Mesenchymal stem cell (in vitro differentiated cells and primary cell): Measurements from ENCODE around the gene PLK3.
"Not testable (repeated sequence)": the region's sequence is repeated elsewhere in the genome, so short reads cannot be mapped to it uniquely, and the experiment has no call there.

Source experiments
- DNase-seq: peaks from one replicate; pipeline ENCODE4 v3.0.0-alpha.2; 2013
- H2AFZ ChIP-seq: one replicate; pipeline ENCODE4 v1.6.1; 2013; ENCODE audit warnings: low read depth, mild to moderate bottlenecking, control low read depth, inconsistent platforms, low read length, moderate library complexity
- H2AK5ac ChIP-seq: 2 replicates; pipeline ENCODE4 v1.6.1; 2013; ENCODE audit warnings: low read length, moderate library complexity, mild to moderate bottlenecking, inconsistent platforms; ENCODE audit not compliant: severe bottlenecking
- H2BK120ac ChIP-seq: one replicate; pipeline ENCODE4 v1.6.1; 2013; ENCODE audit warnings: low read depth, mild to moderate bottlenecking, inconsistent platforms, low read length, moderate library complexity
- H2BK12ac ChIP-seq, 2 experiments: one replicate each; pipeline ENCODE4 v1.6.1; 2013; ENCODE audit warnings: inconsistent platforms in 2 of 2, low read length in 2 of 2, mild to moderate bottlenecking in 2 of 2, moderate library complexity in 2 of 2, control low read depth in 1 of 2
- H2BK15ac ChIP-seq: one replicate; pipeline ENCODE4 v1.6.1; 2013; ENCODE audit warnings: mild to moderate bottlenecking, low read depth, inconsistent platforms; ENCODE audit not compliant: poor library complexity, severe bottlenecking
- H2BK5ac ChIP-seq: 2 replicates; pipeline ENCODE4 v1.6.1; 2013; ENCODE audit warnings: low read depth, mild to moderate bottlenecking, low read length, control low read depth, inconsistent platforms; ENCODE audit not compliant: poor library complexity, severe bottlenecking
- H3K14ac ChIP-seq, 2 experiments: one replicate each; pipeline ENCODE4 v1.6.1; 2013; ENCODE audit warnings: inconsistent platforms in 2 of 2, low read length in 2 of 2, control low read depth in 1 of 2, mild to moderate bottlenecking in 1 of 2, moderate library complexity in 1 of 2
- H3K18ac ChIP-seq, 2 experiments: one replicate each; pipeline ENCODE4 v1.6.1; 2013; ENCODE audit warnings: inconsistent platforms in 2 of 2, low read length in 2 of 2, control low read depth in 1 of 2, low read depth in 1 of 2, mild to moderate bottlenecking in 1 of 2
- H3K23ac ChIP-seq, 2 experiments: one replicate each; pipeline ENCODE4 v1.6.1; 2013; ENCODE audit warnings: inconsistent platforms in 2 of 2, low read length in 2 of 2, mild to moderate bottlenecking in 2 of 2, moderate library complexity in 2 of 2, control low read depth in 1 of 2
- H3K27ac ChIP-seq: 2 replicates; pipeline ENCODE4 v1.5.1; 2013; ENCODE audit warnings: mild to moderate bottlenecking, moderate library complexity, low read length, control low read depth, inconsistent platforms; ENCODE audit not compliant: poor library complexity, severe bottlenecking
- H3K27me3 ChIP-seq, 2 experiments: 2 replicates each; pipeline versions ENCODE4 v1.6.1 to v1.7.0; 2013; ENCODE audit warnings: low read length in 2 of 2, mild to moderate bottlenecking in 2 of 2, moderate library complexity in 2 of 2, control low read depth in 1 of 2, inconsistent platforms in 1 of 2; ENCODE audit not compliant: control insufficient read depth in 1 of 2, insufficient read depth in 1 of 2
- H3K36me3 ChIP-seq, 2 experiments: 2 replicates each; pipeline versions ENCODE4 v1.6.1 to v1.7.0; 2013; ENCODE audit warnings: low read length in 2 of 2, control low read depth in 1 of 2, inconsistent platforms in 1 of 2, low read depth in 1 of 2, mild to moderate bottlenecking in 1 of 2; ENCODE audit not compliant: insufficient read depth in 2 of 2, control insufficient read depth in 1 of 2
- H3K4ac ChIP-seq, 2 experiments: one replicate each; pipeline ENCODE4 v1.6.1; 2013; ENCODE audit warnings: inconsistent platforms in 2 of 2, low read length in 2 of 2, mild to moderate bottlenecking in 2 of 2, moderate library complexity in 2 of 2, control low read depth in 1 of 2, low read depth in 1 of 2
- H3K4me1 ChIP-seq: 2 replicates; pipeline ENCODE4 v1.6.1; 2013; ENCODE audit warnings: low read depth, low read length, control low read depth; ENCODE audit not compliant: control insufficient read depth, insufficient read depth
- H3K4me2 ChIP-seq: 2 replicates; pipeline ENCODE4 v1.6.1; 2013; ENCODE audit warnings: low read length, mild to moderate bottlenecking, inconsistent platforms; ENCODE audit not compliant: poor library complexity, severe bottlenecking
- H3K4me3 ChIP-seq, 2 experiments: 2 replicates each; pipeline versions ENCODE4 v1.5.1 to v1.7.0; 2013; ENCODE audit warnings: low read length in 2 of 2, mild to moderate bottlenecking in 2 of 2, control low read depth in 1 of 2, low read depth in 1 of 2; ENCODE audit not compliant: insufficient read depth in 1 of 2
- H3K79me1 ChIP-seq: replicated peaks from 2 replicates; pipeline ENCODE4 v1.6.1; 2013; ENCODE audit warnings: mild to moderate bottlenecking, control low read depth, low read length, inconsistent platforms; ENCODE audit not compliant: poor library complexity, severe bottlenecking
- H3K9ac ChIP-seq: 2 replicates; pipeline ENCODE4 v1.7.0; 2013; ENCODE audit warnings: mild to moderate bottlenecking, low read length, moderate library complexity
- H3K9me3 ChIP-seq: 2 replicates; pipeline ENCODE4 v1.7.0; 2013; ENCODE audit warnings: mild to moderate bottlenecking, low read length; ENCODE audit not compliant: control insufficient read depth
- H4K8ac ChIP-seq: one replicate; pipeline ENCODE4 v1.6.1; 2013; ENCODE audit warnings: inconsistent platforms, mild to moderate bottlenecking, low read length, moderate library complexity
- H4K91ac ChIP-seq: one replicate; pipeline ENCODE4 v1.6.1; 2013; ENCODE audit warnings: mild to moderate bottlenecking, low read length, inconsistent platforms
- WGBS: methylation state at CpG from one replicate; pipeline ENCODE4 v1.1.7; 2013; ENCODE audit warnings: mixed read lengths; 5-methylcytosine and 5-hydroxymethylcytosine counted together

PLK3 gene

DNA sequence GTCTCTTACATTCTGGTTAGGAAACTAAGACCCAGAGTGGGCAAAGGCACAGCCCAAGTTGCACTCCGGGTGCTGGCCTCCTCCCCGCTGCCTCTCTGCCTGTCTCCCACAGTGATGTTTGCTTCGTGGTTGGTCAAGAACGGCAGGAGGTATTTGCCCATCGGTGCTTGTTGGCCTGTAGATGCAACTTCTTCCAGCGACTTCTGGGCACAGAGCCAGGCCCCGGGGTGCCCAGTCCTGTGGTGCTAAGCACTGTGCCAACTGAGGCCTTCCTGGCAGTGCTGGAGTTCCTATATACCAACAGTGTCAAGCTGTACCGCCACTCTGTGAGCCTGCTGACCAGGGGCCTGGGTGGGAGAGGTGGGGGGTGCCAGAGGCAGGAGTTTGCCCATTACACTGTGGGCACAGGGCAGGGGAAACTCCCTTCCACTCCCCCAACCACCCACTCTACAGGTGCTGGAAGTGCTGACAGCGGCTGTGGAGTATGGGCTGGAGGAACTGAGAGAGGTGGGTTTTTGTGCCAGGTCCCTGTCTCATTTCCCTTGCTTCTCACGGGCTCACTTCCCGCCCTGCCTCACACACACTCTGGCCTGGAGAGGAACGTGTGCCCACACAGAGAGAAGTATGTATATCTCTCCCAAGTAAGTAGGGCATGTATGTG lies 10.1 kb downstream of the PLK3 start:
- 87% methylated on average over 11 of the region's 12 CpGs for WGBS
- Histone ChIP-seq H3K4me2 (peak overlapping the region; percentile 38), H3K27me3 (no peaks in the 10 kb centered on the region), H3K14ac (peak overlapping the region in 1 of 2 experiments; percentile 85), H3K9ac (peak overlapping the region; percentile 97), H2AFZ (no peak overlapping the region), H3K79me1 (peaks cover 9% of the 10 kb centered on the region), H3K4ac (peak overlapping the region; percentile 90 to 99), H3K4me1 (peaks cover 71% of the 10 kb centered on the region), H3K36me3 (peaks cover 37 to 46% of the 10 kb centered on the region in 2 experiments), H3K4me3 (peak overlapping the region; percentile 35 to 75), H2BK12ac (peak overlapping the region; percentile 88 to 98), H3K9me3 (no peaks in the 10 kb centered on the region), H4K8ac (peak overlapping the region; percentile 86), H3K27ac (peak overlapping the region; percentile 100), H3K18ac (peak overlapping the region; percentile 91 to 100), H2BK5ac (no peak overlapping the region), H2BK120ac (peak overlapping the region; percentile 75), H2AK5ac (peak overlapping the region; percentile 93), H3K23ac (peak overlapping the region in 1 of 2 experiments; percentile 63), H4K91ac (peak overlapping the region; percentile 100), H2BK15ac (peak overlapping the region; percentile 95)
- DNase-seq: peak; percentile 40

- H3K4me3 ChIP-seq: peak overlapping the region in 1 of 2 experiments; percentile 75
- H3K27me3 ChIP-seq, H2BK120ac ChIP-seq, H2AFZ ChIP-seq, H2BK15ac ChIP-seq, H3K9me3 ChIP-seq, H2BK5ac ChIP-seq, H3K23ac ChIP-seq, H3K79me1 ChIP-seq, DNase-seq: not testable (repeated sequence)
- H3K18ac ChIP-seq: peak overlapping the region; percentile 91 to 100
- peak overlapping the region; percentile 97 for H3K9ac ChIP-seq
- 97% methylated on average over 4 of the region's 4 CpGs for WGBS
- peak overlapping the region; percentile 93 for H2AK5ac ChIP-seq
- H3K4ac ChIP-seq: peak overlapping the region; percentile 90 to 99
- H3K36me3 ChIP-seq: peaks cover 37 to 41% of the 10 kb centered on the region in 2 experiments
- peak overlapping the region; percentile 56 for H4K8ac ChIP-seq
- peak overlapping the region; percentile 88 to 98 for H2BK12ac ChIP-seq
- H4K91ac ChIP-seq: peak overlapping the region; percentile 100
- peaks cover 71% of the 10 kb centered on the region for H3K4me1 ChIP-seq
- peak overlapping the region; percentile 23 for H3K4me2 ChIP-seq
- H3K27ac ChIP-seq: peak overlapping the region; percentile 100
- peak overlapping the region in 1 of 2 experiments; percentile 85 for H3K14ac ChIP-seq
Observed at GRCh38 chr1:44810762-44811105, 10.6 kb downstream of the PLK3 start.

DNA sequence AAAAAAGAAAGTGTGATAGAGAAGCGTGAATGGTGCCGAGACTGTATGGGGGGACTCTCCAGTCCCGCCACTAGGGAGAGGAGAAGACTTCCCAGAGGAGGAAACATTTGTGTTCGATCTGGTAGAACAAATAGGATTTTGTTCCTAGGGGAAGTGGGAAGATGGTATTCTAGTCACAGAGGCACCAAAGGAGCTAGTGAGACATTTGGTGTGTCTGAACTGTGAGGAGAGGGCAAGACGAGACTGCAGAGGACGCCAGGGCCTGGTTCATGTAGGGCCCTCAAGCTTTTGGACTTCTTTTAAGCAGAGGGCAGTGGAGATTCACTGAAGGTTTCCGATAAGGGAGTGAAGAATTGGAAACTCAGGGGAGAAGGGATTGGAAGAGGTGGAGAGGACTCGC lies 11.1 kb downstream of the PLK3 start:
- no peak overlapping the region for H2BK15ac ChIP-seq
- H3K79me1 ChIP-seq: peaks cover 7% of the 10 kb centered on the region
- H3K36me3 ChIP-seq: peaks cover 36% of the 10 kb centered on the region in 2 experiments
- peaks cover 67% of the 10 kb centered on the region for H3K4me1 ChIP-seq
- WGBS: 81% methylated on average over 8 of the region's 8 CpGs
- peak overlapping the region; percentile 88 to 92 for H3K18ac ChIP-seq
- peak overlapping the region; percentile 97 for H3K9ac ChIP-seq
- H3K14ac ChIP-seq: peak overlapping the region in 1 of 2 experiments; percentile 1
- peak; percentile 61 for DNase-seq
- no peak overlapping the region for H3K4me2 ChIP-seq
- H3K4ac ChIP-seq: peak overlapping the region; percentile 22 to 88
- H2BK120ac ChIP-seq: peak overlapping the region; percentile 54
- peak overlapping the region; percentile 75 for H3K27ac ChIP-seq
- no peaks in the 10 kb centered on the region for H3K27me3 ChIP-seq
- no peak overlapping the region for H2BK5ac ChIP-seq
- H3K9me3 ChIP-seq: no peaks in the 10 kb centered on the region
- no peak overlapping the region for H2AFZ ChIP-seq
- peak overlapping the region; percentile 35 for H4K8ac ChIP-seq
- peak overlapping the region in 1 of 2 experiments; percentile 30 for H3K4me3 ChIP-seq
- peak overlapping the region; percentile 86 for H2AK5ac ChIP-seq
- no peak overlapping the region for H3K23ac ChIP-seq
- H2BK12ac ChIP-seq: peak overlapping the region; percentile 18 to 84
- H4K91ac ChIP-seq: peak overlapping the region; percentile 95

GRCh38 chr1:44812822-44813543 lies 12.8 kb downstream of the PLK3 start:
- Histone ChIP-seq H4K8ac (peak overlapping the region; percentile 89), H3K36me3 (peaks cover 27 to 37% of the 10 kb centered on the region in 2 experiments), H3K27ac (no peak overlapping the region), H2BK15ac (peak overlapping the region; percentile 73), H3K14ac (peak overlapping the region in 1 of 2 experiments; percentile 53), H3K27me3 (no peaks in the 10 kb centered on the region), H4K91ac (peak overlapping the region; percentile 94), H3K9me3 (no peaks in the 10 kb centered on the region), H3K23ac (peak overlapping the region in 1 of 2 experiments; percentile 66), H2BK120ac (peak overlapping the region; percentile 93), H3K4me1 (peaks cover 49% of the 10 kb centered on the region), H2AFZ (no peak overlapping the region), H3K4me3 (no peak overlapping the region), H3K18ac (peak overlapping the region; percentile 4 to 97), H2AK5ac (no peak overlapping the region), H3K4ac (peak overlapping the region; percentile 45 to 59), H3K9ac (peak overlapping the region; percentile 73), H3K79me1 (peaks cover 7% of the 10 kb centered on the region), H3K4me2 (no peak overlapping the region), H2BK5ac (no peak overlapping the region), H2BK12ac (peak overlapping the region in 1 of 2 experiments; percentile 70)
- WGBS: 66% methylated on average over 48 of the region's 48 CpGs
- peak; percentile 55 for DNase-seq
